ENCODE measurements around the gene IRF2BP1.

The IRF2BP1 gene, protein sequence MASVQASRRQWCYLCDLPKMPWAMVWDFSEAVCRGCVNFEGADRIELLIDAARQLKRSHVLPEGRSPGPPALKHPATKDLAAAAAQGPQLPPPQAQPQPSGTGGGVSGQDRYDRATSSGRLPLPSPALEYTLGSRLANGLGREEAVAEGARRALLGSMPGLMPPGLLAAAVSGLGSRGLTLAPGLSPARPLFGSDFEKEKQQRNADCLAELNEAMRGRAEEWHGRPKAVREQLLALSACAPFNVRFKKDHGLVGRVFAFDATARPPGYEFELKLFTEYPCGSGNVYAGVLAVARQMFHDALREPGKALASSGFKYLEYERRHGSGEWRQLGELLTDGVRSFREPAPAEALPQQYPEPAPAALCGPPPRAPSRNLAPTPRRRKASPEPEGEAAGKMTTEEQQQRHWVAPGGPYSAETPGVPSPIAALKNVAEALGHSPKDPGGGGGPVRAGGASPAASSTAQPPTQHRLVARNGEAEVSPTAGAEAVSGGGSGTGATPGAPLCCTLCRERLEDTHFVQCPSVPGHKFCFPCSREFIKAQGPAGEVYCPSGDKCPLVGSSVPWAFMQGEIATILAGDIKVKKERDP

DNA sequence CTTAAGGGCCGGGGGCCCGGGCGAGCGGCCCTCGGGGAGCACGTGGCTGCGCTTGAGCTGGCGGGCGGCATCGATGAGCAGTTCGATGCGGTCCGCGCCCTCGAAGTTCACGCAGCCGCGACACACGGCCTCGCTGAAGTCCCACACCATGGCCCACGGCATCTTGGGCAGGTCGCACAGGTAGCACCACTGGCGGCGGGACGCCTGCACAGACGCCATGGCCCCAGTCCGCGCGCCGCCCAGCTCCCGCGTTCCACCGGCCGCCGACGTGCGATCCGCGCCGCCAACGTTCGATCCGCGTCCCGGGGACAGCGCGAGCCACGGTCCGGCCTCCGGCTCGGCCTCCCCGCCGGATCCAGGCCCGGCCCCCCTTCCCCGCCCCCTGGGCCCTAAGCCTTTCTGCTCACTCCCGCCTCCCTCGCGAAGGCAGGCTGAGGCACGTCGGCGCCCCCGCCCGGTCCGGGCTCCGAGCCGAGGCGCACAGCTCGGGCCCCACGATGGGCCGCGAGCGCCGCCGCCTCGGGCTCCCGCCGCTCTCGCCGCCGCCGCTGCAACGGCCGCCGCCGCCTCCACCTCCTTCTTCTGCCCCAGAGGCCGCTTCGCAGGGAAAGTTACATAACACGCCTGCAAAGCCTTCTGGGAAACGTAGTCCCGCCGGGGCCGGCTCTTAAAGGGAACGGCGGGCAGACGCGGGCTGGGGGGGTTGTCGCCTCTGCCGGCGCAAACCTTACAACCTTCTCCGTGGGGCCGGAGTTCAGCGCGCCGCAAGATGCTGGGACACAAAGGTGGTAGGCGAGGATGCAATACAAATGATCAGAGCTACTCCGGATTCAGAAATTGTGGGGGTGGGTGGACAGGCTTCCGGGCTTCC, at the start of gene IRF2BP1:
Gene IRF2BP1 (minus strand): TSS at position 586 of the 871 bp plus-strand sequence. CDS start 367 bp downstream, at position 219.
- H3K4me1 ChIP-seq: peaks cover 51% of the 10 kb centered on the region
- peaks cover 29% of the 10 kb centered on the region for H3K36me3 ChIP-seq
- no peaks in the 10 kb centered on the region for H3K9me3 ChIP-seq
- no peaks in the 10 kb centered on the region for H3K27me3 ChIP-seq
- TF ChIP-seq Cebpa-rat (IDR thresholded peaks at IDR 0.05): peak; percentile 77
- H3K27ac ChIP-seq: peak within 1 kb of the TSS; percentile 87
- peak within 1 kb of the TSS; percentile 98 for H3K4me2 ChIP-seq
- H3K9ac ChIP-seq: peak within 1 kb of the TSS; percentile 89
- peaks cover 41% of the 10 kb centered on the region for H4K20me1 ChIP-seq
- H3K4me3 ChIP-seq: peak within 1 kb of the TSS; percentile 89

DNA sequence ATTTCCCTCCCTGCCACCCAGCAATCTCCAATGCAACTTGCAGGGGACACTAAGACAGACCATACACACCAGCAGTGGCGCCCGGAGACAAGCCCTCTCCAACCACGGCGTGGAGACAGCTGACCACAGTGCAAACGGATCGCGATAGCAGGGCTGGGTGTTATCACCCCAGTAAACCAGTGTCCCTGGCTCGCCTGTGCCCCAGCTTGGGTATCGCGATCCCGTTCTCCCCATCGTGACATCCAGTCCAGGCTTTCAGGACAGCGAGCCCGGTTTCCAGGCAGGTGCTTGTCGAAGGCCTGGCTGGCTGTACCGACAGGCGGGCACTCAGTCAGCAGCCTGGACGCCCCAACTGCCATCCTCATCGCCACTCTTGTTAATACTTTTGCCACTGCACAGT, 49.3 kb upstream of the IRF2BP1 start:
- peaks cover under 1% of the 10 kb centered on the region; the same call in 1 of the 2 replicates for H3K36me3 ChIP-seq
- no peak overlapping the region for H3K9ac ChIP-seq
- H3K9me3 ChIP-seq: no peaks in the 10 kb centered on the region

DNA sequence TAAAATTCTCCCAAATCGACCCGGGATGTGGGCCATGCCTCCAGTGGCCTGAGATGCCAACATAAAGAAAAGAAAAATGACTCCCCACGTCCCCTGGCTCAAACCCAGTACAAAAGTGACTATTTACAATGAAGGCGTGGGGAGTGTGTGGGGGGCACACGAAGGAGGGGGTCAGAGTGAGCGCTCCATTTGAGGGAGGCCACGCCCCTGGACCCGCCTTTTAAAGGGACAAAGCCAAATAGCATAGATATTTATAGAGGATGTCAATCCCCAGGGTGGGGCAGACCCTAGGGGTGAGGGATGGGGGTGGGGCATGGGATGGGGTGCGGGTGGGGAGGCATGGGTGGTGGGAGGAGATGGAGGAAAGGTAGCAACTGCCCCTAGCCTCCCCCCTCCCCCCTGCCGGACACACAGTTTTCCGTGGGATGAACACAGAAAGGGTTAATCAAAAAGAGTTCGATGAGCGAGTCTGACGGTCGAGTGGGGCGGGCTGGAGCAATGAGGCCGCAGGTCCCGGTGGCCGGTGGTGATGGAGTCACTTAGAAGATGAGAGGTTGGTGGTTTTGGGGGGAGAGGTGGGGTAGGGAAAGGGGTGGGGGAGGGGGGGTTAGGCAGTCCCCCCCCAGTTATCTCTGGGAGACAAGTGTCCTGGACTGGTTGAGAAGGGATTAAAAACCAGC, 48.8 kb upstream of the IRF2BP1 start:
- H4K20me1 ChIP-seq: no peaks in the 10 kb centered on the region

More for the DNA sequence above, 49.3 kb upstream of the IRF2BP1 start:
- Histone ChIP-seq H3K4me2 (no peak overlapping the region), H3K27ac (no peak overlapping the region), H3K4me1 (no peaks in the 10 kb centered on the region), H3K4me3 (no peak overlapping the region), H4K20me1 (no peaks in the 10 kb centered on the region), H3K27me3 (no peaks in the 10 kb centered on the region)
- no peak for TF ChIP-seq Cebpa-rat (IDR thresholded peaks at IDR 0.05)

DNA sequence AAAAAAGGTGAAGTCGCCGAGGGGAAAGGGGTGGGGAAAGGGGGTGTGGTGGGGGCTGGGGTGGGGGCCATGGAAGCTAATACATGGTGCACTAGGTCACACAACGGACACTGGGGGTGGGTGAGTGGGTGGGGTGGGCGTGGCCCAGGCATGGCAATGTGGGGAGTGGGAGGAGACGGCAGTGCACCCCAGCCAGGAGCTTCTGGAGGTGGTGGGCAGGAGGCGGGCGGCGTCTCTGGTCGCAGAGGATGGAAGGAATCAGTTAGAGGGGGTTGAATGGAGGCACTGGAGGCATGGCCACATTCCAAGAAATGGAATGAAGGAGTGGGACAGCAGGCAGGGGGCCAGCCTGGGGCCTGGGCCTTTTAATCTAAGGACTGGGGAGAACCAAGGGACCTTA, 47.8 kb upstream of the IRF2BP1 start:
- no peaks in the 10 kb centered on the region; the same call in 1 of the 2 replicates for H3K4me1 ChIP-seq
- H3K9ac ChIP-seq: no peak overlapping the region
- no peak overlapping the region for H3K27ac ChIP-seq
- no peak overlapping the region for H3K4me3 ChIP-seq
- H3K4me2 ChIP-seq: no peak overlapping the region
- H3K36me3 ChIP-seq: no peaks in the 10 kb centered on the region
- no peaks in the 10 kb centered on the region for H3K27me3 ChIP-seq
- no peaks in the 10 kb centered on the region for H4K20me1 ChIP-seq
- no peak for TF ChIP-seq Cebpa-rat (IDR thresholded peaks at IDR 0.05)
- no peaks in the 10 kb centered on the region for H3K9me3 ChIP-seq

More for the DNA sequence above, 48.8 kb upstream of the IRF2BP1 start:
- no peak for TF ChIP-seq Cebpa-rat (IDR thresholded peaks at IDR 0.05)
- Histone ChIP-seq H3K36me3 (no peaks in the 10 kb centered on the region), H3K4me1 (no peaks in the 10 kb centered on the region), H3K4me3 (no peak overlapping the region), H3K27ac (no peak overlapping the region), H3K9me3 (no peaks in the 10 kb centered on the region), H3K4me2 (no peak overlapping the region), H3K9ac (no peak overlapping the region), H3K27me3 (no peaks in the 10 kb centered on the region)

DNA sequence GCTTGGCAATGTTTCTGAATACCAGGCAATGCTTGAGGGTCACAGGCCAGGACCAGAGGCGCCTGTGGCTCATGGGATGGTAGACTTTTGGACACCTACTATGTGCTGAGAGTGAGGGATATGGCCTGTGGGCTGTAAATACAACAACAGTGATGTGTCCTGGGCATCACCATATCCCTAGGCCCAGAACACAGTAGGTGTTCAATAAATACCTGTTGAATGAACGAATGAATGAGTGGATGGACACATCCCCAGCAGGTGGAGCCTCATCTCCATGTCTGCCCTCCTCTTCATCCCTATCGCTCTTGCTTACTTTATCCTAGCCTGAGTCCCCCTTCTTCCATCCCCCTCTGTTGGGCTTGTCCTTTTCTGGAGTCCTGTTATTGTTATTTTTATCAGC, 45.1 kb upstream of the IRF2BP1 start:
- Histone ChIP-seq H3K9me3 (no peaks in the 10 kb centered on the region), H4K20me1 (no peaks in the 10 kb centered on the region), H3K27ac (no peak overlapping the region), H3K4me2 (no peak overlapping the region), H3K36me3 (no peaks in the 10 kb centered on the region), H3K9ac (no peak overlapping the region), H3K4me3 (no peak overlapping the region), H3K4me1 (peaks cover 9% of the 10 kb centered on the region), H3K27me3 (no peaks in the 10 kb centered on the region)
- TF ChIP-seq Cebpa-rat (IDR thresholded peaks at IDR 0.05): no peak

DNA sequence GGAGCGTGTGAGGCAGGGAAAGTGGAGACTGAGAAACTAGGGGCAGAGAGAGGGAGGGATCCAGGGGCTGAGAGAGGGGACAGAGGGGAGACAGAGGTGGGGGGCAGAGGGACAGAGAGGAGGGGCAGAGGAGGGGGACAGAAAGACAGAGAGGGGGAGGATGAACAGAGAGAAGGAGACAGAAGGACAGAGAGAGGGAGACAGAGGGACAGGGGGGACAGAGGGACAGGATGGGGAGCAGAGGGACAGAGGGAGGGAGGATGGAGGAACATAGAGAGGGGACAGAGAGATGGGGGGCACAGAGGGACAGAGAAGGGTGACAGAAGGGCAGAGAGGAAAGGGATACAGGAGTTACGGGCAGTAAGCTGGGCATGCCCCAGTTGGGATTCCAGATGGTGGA, 43.3 kb upstream of the IRF2BP1 start:
- no peak for TF ChIP-seq Cebpa-rat (IDR thresholded peaks at IDR 0.05)
- no peak overlapping the region for H3K4me2 ChIP-seq
- H3K36me3 ChIP-seq: no peaks in the 10 kb centered on the region
- peaks cover 9% of the 10 kb centered on the region for H3K4me1 ChIP-seq
- no peak overlapping the region for H3K9ac ChIP-seq
- H4K20me1 ChIP-seq: no peaks in the 10 kb centered on the region
- no peaks in the 10 kb centered on the region for H3K27me3 ChIP-seq
- no peak overlapping the region for H3K27ac ChIP-seq
- no peaks in the 10 kb centered on the region for H3K9me3 ChIP-seq
- no peak overlapping the region for H3K4me3 ChIP-seq

DNA sequence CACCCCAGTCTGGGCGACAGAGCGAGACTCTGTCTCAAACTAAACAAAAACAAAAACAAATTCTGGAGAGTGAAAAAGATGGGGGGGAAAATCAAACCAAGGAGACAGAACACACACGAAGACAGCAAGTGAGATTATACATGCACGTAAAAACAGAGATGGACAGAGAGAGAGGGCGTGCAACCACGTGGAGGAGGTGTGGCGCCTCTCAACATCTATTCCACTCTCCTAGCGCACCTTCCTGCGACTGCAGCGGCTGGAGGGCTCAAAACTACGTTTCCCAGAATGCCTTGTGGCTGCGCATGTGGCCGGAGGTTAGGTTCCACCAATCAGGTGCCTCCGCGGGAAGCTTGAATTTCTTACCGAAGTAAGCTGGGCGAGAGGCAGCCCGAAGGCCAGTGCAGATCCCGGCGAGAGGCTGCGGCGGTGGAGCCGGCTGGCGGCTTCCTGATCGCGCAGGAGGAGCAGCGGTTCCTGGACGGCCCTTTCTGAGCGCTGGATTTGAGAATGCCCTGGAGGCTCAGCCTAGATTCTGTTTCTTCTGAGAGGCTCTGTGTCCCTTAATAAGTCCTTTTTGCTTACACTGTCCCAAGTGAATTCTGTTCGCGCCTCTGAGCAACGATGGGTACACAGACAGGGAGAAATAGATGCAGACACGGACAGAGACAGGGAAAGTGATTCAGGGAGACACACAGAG, 41.8 kb upstream of the IRF2BP1 start:
- Histone ChIP-seq H3K27ac (peak overlapping the region; percentile 74), H4K20me1 (no peaks in the 10 kb centered on the region), H3K4me2 (peak overlapping the region; percentile 87), H3K9me3 (no peaks in the 10 kb centered on the region), H3K36me3 (no peaks in the 10 kb centered on the region), H3K27me3 (no peaks in the 10 kb centered on the region), H3K4me1 (peaks cover 9% of the 10 kb centered on the region), H3K9ac (peak overlapping the region; percentile 61; the same call in 1 of the 2 replicates), H3K4me3 (peak overlapping the region; percentile 60)
- TF ChIP-seq Cebpa-rat (IDR thresholded peaks at IDR 0.05): no peak

DNA sequence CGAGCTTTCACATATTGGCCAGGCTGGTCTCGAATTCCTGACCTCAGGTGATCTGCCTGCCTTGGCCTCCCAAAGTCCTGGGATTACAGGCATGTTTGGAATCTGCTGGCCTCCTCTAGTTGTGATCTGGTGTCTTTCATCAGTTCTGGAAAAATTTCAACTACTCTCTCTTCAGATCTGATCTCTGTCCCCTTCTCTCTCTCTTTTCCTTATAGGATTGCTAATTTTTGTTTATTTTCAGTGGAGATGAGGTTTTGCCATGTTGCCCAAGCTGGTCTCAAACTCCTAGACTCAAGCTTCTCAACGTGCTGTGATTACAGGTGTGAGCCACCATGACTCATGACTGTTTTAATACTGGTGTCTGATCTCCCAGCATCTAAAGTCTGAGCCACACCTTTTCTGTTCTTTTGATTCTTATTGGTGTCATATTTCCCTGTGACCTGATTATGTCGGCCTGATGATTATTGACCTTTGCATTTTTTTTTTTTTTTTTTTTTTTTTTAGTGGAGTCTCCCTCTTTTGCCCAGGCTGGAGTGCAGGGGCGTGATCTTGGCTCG, 39.0 kb upstream of the IRF2BP1 start:
- H3K27ac ChIP-seq: no peak overlapping the region
- H3K4me1 ChIP-seq: peaks cover 9% of the 10 kb centered on the region
- TF ChIP-seq Cebpa-rat (IDR thresholded peaks at IDR 0.05): no peak
- H3K9me3 ChIP-seq: no peaks in the 10 kb centered on the region
- H3K36me3 ChIP-seq: no peaks in the 10 kb centered on the region
- no peak overlapping the region for H3K9ac ChIP-seq
- H3K27me3 ChIP-seq: no peaks in the 10 kb centered on the region
- H3K4me2 ChIP-seq: no peak overlapping the region
- no peaks in the 10 kb centered on the region for H4K20me1 ChIP-seq
- no peak overlapping the region for H3K4me3 ChIP-seq

All from BLaER1 (cell line).